Measurements from ENCODE around the gene C5AR1.

GRCh38 chr19:47271949-47272348 is 37.7 kb upstream of the C5AR1 start:
- TF ChIP-seq EP300 (IDR thresholded peaks at IDR 0.05) (no peak), POLR2A (IDR thresholded peaks at IDR 0.05) (no peak)
- TF ChIP-seq, protein P1, sequence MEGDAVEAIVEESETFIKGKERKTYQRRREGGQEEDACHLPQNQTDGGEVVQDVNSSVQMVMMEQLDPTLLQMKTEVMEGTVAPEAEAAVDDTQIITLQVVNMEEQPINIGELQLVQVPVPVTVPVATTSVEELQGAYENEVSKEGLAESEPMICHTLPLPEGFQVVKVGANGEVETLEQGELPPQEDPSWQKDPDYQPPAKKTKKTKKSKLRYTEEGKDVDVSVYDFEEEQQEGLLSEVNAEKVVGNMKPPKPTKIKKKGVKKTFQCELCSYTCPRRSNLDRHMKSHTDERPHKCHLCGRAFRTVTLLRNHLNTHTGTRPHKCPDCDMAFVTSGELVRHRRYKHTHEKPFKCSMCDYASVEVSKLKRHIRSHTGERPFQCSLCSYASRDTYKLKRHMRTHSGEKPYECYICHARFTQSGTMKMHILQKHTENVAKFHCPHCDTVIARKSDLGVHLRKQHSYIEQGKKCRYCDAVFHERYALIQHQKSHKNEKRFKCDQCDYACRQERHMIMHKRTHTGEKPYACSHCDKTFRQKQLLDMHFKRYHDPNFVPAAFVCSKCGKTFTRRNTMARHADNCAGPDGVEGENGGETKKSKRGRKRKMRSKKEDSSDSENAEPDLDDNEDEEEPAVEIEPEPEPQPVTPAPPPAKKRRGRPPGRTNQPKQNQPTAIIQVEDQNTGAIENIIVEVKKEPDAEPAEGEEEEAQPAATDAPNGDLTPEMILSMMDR (IDR thresholded peaks at IDR 0.05): no peak

Measured in upper lobe of left lung (tissue), 4 donors.